Amygdala (tissue), 56 donors: ENCODE measurements around the gene CYB5B.

Source experiments
- DNase-seq, 56 donors: peaks; one replicate each; lab custom pipeline; 2025; lab: John Stamatoyannopoulos, UW

CYB5B gene

GRCh38 chr16:69424053-69424934, at the start of gene CYB5B:
TSS of gene CYB5B (plus strand) at chr16:69424619. CDS start at chr16:69424684, 65 bp downstream.
- DNase-seq = peak; percentile 30 to 97 (median 88)

GRCh38 chr16:69376393-69377059, 47.9 kb upstream of the CYB5B start:
- no peak for DNase-seq

GRCh38 chr16:69378036-69378435, 46.4 kb upstream of the CYB5B start:
- DNase-seq = no peak

GRCh38 chr16:69378760-69379159, 45.7 kb upstream of the CYB5B start:
- DNase-seq = no peak

GRCh38 chr16:69381231-69381630, 43.2 kb upstream of the CYB5B start:
- DNase-seq = no peak

GRCh38 chr16:69382421-69382820, 42.0 kb upstream of the CYB5B start:
- DNase-seq = no peak

GRCh38 chr16:69384974-69385373, 39.4 kb upstream of the CYB5B start:
- no peak for DNase-seq

- no peak for DNase-seq
Measured at GRCh38 chr16:69386596-69386995, 37.8 kb upstream of the CYB5B start.

- no peak for DNase-seq
Measured at GRCh38 chr16:69393898-69394849, 30.2 kb upstream of the CYB5B start.

GRCh38 chr16:69395859-69396186, 28.6 kb upstream of the CYB5B start:
- no peak for DNase-seq

- DNase-seq = peak in 42 of 56 donors; percentile 3 to 87 (median 36)
Measured at GRCh38 chr16:69396187-69397061, 28.0 kb upstream of the CYB5B start.

- DNase-seq = peak in 40 of 56 donors; percentile 4 to 72 (median 28)
Measured at GRCh38 chr16:69397821-69398521, 26.4 kb upstream of the CYB5B start.

GRCh38 chr16:69399361-69399760, 25.1 kb upstream of the CYB5B start:
- DNase-seq = no peak

- no peak for DNase-seq
Measured at GRCh38 chr16:69402439-69402838, 22.0 kb upstream of the CYB5B start.

GRCh38 chr16:69404275-69404805, 20.1 kb upstream of the CYB5B start:
- DNase-seq = peak in 10 of 56 donors; percentile 3 to 24 (median 7)

- no peak for DNase-seq
Measured at GRCh38 chr16:69405326-69405725, 19.1 kb upstream of the CYB5B start.

GRCh38 chr16:69405757-69406156, 18.7 kb upstream of the CYB5B start:
- DNase-seq = no peak

- no peak for DNase-seq
Measured at GRCh38 chr16:69406780-69407331, 17.6 kb upstream of the CYB5B start.
